22Rv1 (cell line): ENCODE data around the gene DPH1.

Experiments used
- H3K27ac ChIP-seq: fragments of 450-650 bp; 2 replicates; pipeline ENCODE4 v1.5.1; 2017
- CTCF ChIP-seq: fragments of 450-650 bp; IDR thresholded peaks from 2 replicates; pipeline ENCODE4 v1.5.1; 2017; ENCODE audit warnings: mild to moderate bottlenecking
- ZFX ChIP-seq: fragments of 450-650 bp; IDR thresholded peaks from 2 replicates; pipeline ENCODE4 v1.6.1; 2017; ENCODE audit warnings: antibody characterized with exemption, borderline replicate concordance

DPH1 gene

DNA sequence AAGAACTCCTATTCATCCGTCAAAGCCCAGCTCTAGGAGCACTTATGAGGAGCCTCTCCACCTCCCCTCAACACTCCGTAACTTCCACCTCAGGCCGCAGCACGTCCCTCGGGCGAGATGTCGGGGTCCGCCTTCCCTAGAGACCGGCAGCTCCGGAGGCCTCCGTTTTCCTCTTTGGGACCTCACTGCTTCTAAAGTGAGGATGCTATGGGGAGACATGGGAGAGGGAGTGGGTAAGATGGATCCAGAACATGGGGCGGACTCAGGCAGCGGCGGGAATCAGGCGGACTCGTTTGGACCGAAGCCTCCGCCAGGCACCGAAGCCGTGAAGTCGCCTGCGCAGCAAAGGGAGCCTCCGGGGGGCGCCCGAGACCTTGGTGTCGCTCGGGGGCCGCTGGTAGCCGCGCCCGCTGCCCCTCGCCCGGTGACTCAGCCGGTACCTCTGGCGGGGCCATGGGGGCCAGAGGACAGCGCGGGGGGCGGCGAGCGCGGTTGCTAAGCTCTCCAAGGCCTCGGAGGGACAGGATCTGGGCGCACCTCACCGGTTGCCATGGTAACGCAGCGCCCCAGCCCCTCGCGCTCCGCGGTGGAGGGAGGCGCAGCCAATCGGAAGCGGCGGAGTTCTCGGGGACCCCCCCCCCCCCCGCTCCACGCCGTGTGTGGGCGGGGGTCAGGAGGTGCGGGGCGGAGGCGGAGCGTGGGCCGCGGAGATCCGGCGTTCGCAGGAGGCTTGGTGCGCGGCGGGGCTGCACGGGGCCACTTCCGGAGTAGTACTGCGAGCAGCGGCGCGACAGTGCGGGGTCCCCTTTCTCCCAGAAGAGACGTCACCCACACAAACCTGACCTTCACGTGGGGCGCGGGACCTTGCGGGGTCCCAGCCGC is 23.7 kb downstream of the DPH1 start:
- peak overlapping the region; percentile 56 for H3K27ac ChIP-seq
- TF ChIP-seq ZFX (no peak), CTCF (peak; percentile 86)

DNA sequence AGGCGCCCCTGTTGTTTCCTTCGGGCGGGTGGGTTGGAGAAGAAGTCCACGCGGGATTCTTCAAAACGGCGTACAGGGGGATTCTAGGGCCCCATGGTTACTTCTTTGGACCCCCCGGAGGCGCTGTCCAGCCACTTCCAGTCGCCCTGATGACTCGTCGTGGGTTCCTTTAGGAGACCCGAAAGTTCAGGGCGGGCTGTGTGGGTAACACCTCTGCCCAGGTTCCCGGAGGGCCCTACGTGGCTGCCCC is 24.2 kb downstream of the DPH1 start:
- peak overlapping the region; percentile 56 for H3K27ac ChIP-seq
- no peak for TF ChIP-seq CTCF
- no peak for TF ChIP-seq ZFX

DNA sequence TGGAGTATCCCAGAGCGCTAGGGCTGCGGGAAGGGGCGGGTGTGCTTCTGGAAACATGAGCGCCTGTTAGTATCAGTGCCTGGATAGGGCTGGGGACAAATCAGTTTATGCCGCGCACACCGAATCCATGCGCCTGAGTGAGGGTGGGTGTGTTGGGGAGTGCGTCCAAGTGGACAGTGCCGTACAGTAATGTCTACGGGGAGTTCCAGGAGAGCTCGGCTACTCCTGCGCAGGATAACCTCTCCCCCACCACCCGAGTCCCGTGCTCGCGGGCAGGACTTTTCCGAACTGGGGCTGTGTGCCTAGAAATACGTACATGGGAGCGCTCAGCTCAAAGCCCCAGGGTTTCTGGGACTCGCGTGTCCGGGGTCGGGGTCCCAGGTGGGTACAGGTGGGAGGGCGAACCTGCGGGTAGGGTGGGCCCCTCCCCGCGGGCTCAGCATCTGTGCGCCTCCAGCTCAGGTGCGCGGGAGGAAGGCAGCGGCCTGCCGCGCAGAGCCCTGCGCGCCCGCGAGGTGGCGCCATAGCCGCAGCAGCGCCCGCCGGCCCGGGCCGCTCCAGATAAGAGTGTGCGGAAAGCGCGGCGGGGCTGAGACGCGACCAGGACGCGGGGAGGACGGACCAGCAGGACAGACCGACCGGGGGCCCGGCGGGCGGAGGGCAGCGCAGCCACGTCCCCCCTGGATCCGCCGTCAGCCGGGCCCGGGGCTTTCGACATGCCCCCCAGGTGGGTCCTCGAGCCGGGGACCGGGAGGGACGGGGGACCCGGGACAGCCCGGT is 24.7 kb downstream of the DPH1 start, which contains the start of gene HIC1:
HIC1 (plus strand) TSS at position 592 of the 780 bp plus-strand sequence. CDS start 1,588 bp downstream, outside the sequence.
- TF ChIP-seq ZFX (no peak), CTCF (peak; percentile 95)
- peak within 1 kb of the TSS; percentile 56 for H3K27ac ChIP-seq

DNA sequence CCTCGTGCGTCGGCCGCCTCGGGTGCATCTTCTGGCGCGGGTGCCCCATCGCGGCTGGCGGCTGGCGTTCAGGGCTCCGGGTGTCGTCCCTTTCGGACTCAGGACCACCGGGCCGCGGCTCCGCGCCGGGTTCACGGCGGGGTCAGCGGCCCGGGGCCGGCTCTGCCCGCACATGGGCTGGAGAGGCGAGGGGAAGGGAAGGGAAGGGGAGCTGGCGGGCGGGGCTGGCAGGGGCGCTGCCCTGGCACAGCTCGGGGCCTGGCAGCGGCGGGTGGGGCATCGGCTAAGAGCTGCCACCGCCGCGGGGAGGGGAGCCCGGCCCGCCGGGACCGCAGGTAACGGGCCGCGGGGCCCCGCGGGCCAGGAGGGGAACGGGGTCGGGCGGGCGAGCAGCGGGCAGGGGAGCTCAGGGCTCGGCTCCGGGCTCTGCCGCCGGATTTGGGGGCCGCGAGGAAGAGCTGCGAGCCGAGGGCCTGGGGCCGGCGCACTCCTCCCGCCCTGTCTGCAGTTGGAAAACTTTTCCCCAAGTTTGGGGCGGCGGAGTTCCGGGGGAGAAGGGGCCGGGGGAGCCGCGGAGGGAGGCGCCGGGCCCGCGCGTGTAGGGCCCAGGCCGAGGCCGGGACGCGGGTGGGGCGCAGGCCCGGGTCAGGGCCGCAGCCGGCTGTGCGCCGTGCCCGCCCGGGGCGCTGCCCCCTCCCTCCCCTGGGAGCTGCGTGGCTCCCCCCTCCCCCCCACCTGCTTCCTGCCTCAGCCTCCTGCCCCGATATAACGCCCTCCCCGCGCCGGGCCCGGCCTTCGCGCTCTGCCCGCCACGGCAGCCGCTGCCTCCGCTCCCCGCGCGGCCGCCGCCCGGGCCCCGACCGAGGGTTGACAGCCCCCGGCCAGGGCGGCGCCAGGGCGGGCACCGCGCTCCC is 25.6 kb downstream of the DPH1 start:
- TF ChIP-seq ZFX (no peak), CTCF (no peak)
- no peak overlapping the region for H3K27ac ChIP-seq

DNA sequence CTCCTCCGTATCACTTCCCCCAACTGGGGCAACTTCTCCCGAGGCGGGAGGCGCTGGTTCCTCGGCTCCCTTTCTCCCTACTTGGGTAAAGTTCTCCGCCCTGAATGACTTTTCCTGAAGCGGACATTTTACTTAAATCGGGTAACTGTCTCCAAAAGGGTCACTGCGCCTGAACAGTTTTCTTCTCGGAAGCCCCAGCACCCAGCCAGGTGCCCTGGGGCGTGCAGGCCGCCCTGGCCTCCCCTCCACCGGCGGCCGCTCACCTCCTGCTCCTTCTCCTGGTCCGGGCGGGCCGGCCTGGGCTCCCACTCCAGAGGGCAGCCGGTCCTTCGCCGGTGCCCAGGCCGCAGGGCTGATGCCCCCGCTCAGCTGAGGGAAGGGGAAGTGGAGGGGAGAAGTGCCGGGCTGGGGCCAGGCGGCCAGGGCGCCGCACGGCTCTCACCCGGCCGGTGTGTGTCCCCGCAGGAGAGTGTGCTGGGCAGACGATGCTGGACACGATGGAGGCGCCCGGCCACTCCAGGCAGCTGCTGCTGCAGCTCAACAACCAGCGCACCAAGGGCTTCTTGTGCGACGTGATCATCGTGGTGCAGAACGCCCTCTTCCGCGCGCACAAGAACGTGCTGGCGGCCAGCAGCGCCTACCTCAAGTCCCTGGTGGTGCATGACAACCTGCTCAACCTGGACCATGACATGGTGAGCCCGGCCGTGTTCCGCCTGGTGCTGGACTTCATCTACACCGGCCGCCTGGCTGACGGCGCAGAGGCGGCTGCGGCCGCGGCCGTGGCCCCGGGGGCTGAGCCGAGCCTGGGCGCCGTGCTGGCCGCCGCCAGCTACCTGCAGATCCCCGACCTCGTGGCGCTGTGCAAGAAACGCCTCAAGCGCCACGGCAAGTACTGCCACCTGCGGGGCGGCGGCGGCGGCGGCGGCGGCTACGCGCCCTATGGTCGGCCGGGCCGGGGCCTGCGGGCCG is 26.5 kb downstream of the DPH1 start:
- TF ChIP-seq CTCF = no peak
- TF ChIP-seq ZFX = no peak
- H3K27ac ChIP-seq = no peak overlapping the region

- TF ChIP-seq CTCF = no peak
- no peak for TF ChIP-seq ZFX
Observed at GRCh38 chr17:2057175-2057759, 27.3 kb downstream of the DPH1 start.

More at GRCh38 chr17:2057175-2057759, 27.3 kb downstream of the DPH1 start:
- no peak overlapping the region for H3K27ac ChIP-seq
